Measurements from ENCODE around the gene GAL3ST2.
"Not testable (repeated sequence)": the region's sequence is repeated elsewhere in the genome, so short reads cannot be mapped to it uniquely, and the experiment has no call there.

GAL3ST2 gene

DNA sequence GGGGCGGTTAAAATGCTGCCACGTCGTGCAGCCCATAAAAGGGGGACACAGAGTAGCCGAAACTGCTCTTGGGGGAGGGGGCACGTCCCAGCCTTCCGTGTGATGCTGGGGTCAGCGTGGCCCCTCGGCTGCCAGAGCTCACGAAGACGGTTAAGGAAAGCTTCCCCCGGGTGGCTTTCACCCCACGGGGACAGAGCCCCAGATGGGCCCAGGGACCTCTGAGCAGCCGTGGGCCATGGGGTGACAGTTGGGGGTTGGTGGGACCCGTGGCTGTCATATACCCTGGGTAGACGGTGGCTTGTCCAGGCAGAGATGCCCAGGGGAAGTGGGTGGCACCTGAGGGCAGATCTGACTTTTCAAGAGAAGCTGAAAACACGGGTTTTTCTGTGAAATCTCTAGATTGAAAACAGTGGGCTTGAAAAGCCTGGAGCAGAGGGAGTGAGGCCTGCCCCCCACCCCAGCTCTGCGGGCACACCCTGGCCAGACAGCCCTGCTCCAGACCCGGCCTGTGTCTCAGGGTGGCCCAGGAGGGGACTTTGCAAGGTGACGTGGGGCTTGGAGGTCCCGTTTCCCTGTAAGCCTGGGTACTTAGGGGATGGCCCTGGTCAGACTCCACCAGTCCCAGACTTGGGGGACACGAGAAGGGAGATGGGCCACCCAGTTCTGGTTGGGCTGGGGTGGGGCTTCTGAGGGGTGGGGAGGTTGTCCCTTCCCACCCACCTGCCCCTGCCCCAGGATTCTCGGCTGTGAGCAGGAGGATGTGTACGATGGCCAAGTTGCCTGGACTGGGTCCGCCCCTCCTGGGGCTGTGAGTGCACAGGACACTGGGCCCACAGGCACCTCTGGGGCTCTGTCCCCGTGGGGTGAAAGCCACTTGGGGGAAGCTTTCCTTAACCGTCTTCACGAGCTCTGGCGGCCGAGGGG is 33.0 kb downstream of the GAL3ST2 start:
- no peak for DNase-seq

DNA sequence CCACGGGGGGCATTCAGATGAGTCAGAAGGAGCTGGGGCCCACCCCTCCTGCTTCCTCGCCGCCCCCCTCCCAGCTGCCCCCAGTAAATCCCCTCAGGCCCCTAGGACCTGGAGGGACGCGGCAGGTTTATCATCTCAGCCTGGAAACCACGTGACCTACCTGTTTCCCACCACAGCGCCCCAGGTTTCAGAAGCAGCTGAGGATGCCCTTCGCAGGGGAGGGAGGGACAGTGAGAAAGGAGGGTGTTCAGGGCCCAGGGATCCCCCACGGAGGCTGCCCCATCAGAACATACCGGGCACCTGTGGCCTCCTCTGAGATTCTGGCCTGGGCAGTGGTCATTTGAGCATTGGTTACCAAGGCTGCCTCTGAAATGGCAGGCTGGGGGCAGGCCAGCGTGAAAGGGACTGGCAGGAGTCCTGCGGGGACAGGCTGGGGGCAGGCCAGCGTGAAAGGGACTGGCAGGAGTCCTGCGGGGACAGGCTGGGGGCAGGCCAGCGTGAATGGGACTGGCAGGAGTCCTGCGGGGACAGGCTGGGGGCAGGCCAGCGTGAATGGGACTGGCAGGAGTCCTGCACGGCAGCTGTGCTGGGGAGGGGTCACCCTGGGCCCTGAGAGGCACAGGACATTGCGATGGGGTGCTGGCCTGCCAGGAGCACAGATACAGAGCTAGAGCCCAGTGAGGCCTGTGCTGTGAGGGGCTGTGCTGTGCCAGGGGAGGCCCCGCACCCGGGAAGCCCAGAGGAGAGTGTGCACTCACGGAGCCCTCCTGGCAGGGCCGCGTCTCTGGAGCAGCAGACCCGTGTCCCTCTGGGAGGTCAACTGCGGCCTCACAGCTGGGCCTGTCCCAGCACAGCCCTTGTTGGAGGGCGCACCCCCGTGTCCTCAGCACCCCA is 33.9 kb downstream of the GAL3ST2 start:
- DNase-seq = peak in 9 of 14 donors; percentile 16 to 86 (median 61)

DNA sequence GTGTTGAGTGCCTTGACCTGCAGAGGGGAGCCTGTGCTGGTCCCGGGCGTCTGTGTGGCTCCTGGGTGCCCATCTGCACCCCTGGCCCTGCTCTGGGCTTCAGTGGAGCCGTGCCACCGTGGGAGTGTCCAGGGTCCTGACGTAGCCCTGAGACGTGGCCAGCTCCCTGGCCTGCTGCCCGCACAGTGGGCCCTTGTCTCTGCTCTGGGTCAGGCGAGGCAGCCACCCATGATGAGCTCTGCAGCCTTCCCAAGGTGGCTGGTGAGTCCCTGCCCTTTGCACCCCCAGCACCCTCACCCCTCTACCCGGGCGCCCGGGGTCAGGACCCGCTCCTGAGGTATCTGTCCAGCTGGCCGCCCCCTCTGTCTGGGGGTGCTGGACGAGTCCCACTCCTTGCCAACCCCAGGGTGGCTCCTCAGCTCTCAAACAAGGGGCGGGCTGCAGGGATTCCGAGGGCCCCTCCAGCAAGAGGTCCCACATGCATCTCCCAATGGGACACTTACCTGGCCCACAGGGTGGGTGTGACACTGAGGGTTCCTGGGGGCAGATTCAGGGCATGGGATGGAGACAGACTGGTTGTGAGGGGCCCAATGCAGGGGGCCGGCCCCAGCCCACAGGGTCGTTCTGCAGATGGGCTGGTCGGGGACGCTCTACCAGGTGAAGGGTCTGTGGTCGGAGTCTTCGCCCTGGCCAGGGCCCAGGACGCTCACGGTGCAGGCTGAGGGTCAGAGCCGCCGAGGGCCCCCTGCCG is 34.8 kb downstream of the GAL3ST2 start:
- DNase-seq = peak in 7 of 14 donors; percentile 47 to 80 (median 64)

GRCh38 chr2:241811952-241812729 is 35.5 kb downstream of the GAL3ST2 start:
- no peak for DNase-seq

DNA sequence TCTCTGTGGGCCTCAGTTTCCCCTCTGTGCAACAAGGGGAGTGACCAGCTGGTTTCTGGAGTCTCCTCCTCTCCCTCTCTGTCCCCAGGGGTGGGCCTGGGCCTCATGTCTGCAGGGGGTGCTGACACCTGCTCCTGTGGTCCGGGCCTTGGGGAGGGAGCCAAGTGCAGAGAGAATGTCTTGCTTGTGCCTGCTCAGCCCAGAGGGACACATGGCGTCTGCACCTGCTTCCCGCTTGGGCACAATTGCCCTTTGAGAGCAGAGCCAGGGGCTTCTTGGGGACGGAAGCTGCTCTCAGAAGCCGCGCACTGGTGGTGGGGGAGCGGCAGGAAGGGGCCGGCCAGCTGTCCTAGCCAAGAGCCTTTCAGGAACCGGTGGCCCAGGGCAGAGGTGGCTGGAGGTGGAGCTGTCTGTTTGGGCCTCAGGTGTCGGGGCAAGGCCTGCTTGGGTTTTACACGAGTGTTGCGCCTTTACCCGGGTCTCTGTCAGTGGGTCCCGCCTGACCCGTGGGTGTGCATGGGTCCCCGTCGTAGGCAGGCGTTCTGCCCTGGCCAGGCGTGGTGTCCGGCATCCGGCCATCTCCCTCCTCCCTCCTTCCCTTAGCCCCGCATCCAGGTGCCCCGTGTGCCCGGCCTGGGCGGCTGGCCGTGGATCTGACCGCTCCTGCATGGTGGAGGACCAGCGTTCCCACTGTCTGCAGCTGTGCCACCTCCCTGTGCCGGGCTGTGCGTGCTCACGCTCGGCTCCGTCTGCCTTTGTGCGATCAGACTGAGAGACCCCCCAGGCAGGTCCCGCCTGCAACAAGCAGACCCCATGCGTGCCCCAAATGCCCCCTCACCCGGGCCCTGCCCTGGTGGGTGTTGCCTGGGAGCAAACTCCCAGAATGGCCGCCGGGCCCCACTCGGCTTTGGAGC is 36.4 kb downstream of the GAL3ST2 start:
- peak in 5 of 14 donors; percentile 8 to 66 (median 28) for DNase-seq

DNA sequence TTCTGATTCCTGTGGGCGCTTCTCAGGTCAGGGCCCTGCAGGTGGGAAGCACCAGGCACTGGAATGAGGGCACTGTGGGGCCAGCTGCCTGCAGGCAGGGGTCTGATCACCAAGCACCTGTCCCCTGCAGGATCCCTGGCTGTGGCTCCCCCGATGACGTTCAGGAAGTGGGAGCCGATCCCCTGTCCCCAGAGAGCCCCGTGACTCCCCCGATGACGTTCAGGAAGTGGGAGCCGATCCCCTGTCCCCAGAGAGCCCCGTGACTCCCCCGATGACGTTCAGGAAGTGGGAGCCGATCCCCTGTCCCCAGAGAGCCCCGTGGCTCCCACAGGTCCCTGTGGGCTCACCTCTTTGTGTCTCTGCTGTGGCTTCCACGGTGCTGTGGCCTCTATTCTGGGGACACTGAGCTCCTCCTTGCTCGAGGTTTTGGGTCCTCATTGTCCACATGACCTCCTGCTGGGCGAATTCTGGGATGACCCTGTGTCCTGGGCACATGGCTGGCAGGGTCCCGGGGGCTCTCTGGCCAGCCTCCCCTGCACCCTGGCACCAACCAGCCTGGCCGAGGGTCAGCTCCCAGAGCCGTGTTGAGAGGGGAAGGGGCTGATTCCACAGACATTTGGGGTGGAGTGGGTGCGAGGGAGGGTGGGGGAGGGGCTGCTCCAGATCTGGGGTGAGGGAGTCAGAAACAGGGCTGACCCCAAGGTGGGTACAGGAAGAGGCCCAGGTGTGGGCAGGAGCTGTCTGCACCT is 37.2 kb downstream of the GAL3ST2 start:
- DNase-seq = no peak

GRCh38 chr2:241814393-241814642 is 37.7 kb downstream of the GAL3ST2 start:
- DNase-seq = no peak

- DNase-seq = no peak
Observed at GRCh38 chr2:241814643-241815476, 38.2 kb downstream of the GAL3ST2 start.

- DNase-seq = no peak
Observed at GRCh38 chr2:241815477-241816430, 39.1 kb downstream of the GAL3ST2 start.

DNA sequence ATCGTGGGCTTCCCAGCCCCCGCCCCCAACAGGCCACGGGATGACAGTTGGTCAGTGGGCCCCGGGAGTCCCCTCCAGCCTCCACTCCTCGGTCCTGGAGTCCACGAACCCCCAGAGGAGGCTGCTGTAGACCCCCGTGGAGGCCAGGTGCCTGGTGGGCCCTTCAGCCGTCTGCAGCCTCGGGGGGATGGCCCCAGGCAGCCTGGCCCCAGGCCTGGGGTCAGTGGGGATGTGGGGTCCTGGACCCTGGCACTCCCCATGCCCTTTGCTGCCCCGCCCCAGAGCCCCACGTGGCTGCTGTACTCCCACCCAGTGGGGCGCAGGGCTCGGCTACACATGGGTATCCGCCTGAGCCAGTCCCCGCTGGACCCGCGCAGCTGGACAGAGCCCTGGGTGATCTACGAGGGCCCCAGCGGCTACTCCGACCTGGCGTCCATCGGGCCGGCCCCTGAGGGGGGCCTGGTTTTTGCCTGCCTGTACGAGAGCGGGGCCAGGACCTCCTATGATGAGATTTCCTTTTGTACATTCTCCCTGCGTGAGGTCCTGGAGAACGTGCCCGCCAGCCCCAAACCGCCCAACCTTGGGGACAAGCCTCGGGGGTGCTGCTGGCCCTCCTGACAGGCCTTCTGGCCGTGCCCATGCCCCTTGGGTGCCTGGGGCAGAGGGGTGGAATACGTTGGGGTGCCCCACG is 40.0 kb downstream of the GAL3ST2 start:
- DNase-seq = no peak

GRCh38 chr2:241817126-241817820 is 40.7 kb downstream of the GAL3ST2 start:
- no peak for DNase-seq

GRCh38 chr2:241817821-241818215 is 41.2 kb downstream of the GAL3ST2 start:
- not testable (repeated sequence) for DNase-seq

- no peak for DNase-seq
Observed at GRCh38 chr2:241818229-241818942, 41.8 kb downstream of the GAL3ST2 start.

DNA sequence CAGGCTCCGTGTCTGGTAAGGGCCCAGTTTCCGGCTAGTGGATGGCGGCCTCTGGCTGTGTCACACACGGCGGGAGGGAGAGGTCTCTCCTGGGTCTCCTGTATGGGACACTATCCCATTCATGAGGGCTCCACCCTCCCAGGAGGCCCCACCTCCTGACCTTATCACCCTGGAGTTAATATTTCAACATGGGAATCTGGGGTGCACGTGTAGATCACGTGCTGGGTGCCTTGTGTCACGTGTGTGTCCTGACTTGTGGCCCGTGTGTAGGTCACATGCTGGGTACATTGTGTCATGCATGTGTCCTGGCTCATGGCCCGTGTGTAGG is 42.3 kb downstream of the GAL3ST2 start:
- DNase-seq = no peak

DNA sequence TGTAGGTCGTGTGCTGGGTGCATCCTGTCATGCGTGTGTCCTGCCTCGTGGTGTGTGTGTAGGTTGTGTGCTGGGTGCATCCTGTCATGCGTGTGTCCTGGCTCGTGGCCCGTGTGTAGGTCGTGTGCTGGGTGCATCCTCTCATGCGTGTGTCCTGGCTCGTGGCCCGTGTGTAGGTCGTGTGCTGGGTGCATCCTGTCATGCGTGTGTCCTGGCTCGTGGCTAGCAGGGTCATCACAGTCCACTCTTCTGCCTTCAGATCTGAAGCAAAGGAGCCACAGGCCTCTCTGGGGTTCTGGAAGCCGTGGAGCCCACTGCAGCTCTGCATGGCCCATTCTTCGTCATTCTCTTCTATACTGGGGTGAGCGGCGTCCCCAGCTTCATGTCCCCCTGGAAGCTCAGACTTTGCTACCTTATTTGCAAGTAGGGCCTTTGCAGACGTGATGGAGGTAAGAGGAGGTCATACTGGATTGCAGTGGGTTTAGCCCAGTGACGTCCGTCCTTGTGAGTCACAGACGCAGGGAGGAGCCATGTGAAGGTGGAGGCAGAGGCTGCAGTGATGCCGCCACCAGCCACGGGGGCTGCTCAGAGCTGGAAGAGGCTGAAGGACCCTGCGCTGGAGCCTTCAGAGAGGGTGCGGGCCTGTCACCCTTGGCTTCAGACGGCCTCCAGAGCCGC is 43.5 kb downstream of the GAL3ST2 start:
- not testable (repeated sequence) for DNase-seq

Measured in C1 segment of cervical spinal cord (tissue), 14 donors.